Transverse colon (tissue), 4 donors: Measurements from ENCODE around the gene RCL1.

Experiments used
- CTCF ChIP-seq, 5 experiments: fragments of 200-600 bp in 3 of 5; fragments of 450-650 bp in 2 of 5; sonication (generic) in 3 of 5; IDR thresholded peaks; 1 replicate in 2 of 5; 2 replicates in 3 of 5; pipeline ENCODE4 v1.5.1; 2016 to 2017; ENCODE audit warnings: antibody characterized with exemption in 5 of 5, inconsistent platforms in 3 of 5, mild to moderate bottlenecking in 2 of 5, moderate library complexity in 1 of 5
- POLR2A ChIP-seq: fragments of 450-650 bp; IDR thresholded peaks from one replicate; pipeline ENCODE4 v1.6.1; 2016; ENCODE audit warnings: antibody characterized with exemption, mild to moderate bottlenecking, moderate library complexity
- POLR2AphosphoS5 ChIP-seq, 3 donors: sonication (generic); formaldehyde crosslinking; IDR thresholded peaks; one replicate each; pipeline ENCODE4 v1.6.1; 2016; ENCODE audit warnings: antibody characterized with exemption in 3 of 3

- TF ChIP-seq POLR2A (no peak), CTCF (IDR thresholded peaks at IDR 0.05) (no peak), POLR2AphosphoS5 (IDR thresholded peaks at IDR 0.05) (no peak)
Observed at GRCh38 chr9:4830699-4831098, 38.0 kb downstream of the RCL1 start.
